Measurements from ENCODE around the gene UBC. TPM values are rescaled to one million over a fixed set of nuclear protein-coding genes. Genes with fewer than 3 reads are reported as not detected.
"Not testable (repeated sequence)": the region's sequence is repeated elsewhere in the genome, so short reads cannot be mapped to it uniquely, and the experiment has no call there.

UBC gene
- total RNA-seq, 1 experiment from 2014 or later, result 1,053 TPM

GRCh38 chr12:124913474-124914391 lies 717 bp downstream of the UBC start:
- TSS peak; percentile 56 for BruUV-seq (replicated peaks)
- Histone ChIP-seq H3K4me1 (ENCODE audit: insufficient read depth, low read length, poor library complexity, severe bottlenecking) (peaks cover 38% of the 10 kb centered on the region), H3K27me3 (replicated peaks; ENCODE audit: insufficient read depth, low read depth, low read length, poor library complexity) (no peaks in the 10 kb centered on the region), H3K4me3 (ENCODE audit: low read depth, low read length, poor library complexity, severe bottlenecking) (peak overlapping the region; percentile 87), H3K27ac (ENCODE audit: low read depth, low read length, poor library complexity, severe bottlenecking) (peak overlapping the region; percentile 100), H3K9me3 (ENCODE audit: low read depth, low read length, poor library complexity, severe bottlenecking) (no peaks in the 10 kb centered on the region), H3K36me3 (ENCODE audit: insufficient read depth, low read length, poor library complexity, severe bottlenecking) (peaks cover 27% of the 10 kb centered on the region)
- DNase-seq (ENCODE audit: low spot score), result peak; percentile 81
- no peak for TF ChIP-seq EZH2 (IDR thresholded peaks at IDR 0.05; ENCODE audit: borderline replicate concordance, low read depth, low read length, poor library complexity, severe bottlenecking)
- peak; percentile 53 for TF ChIP-seq CTCF (conservative IDR thresholded peaks at IDR 0.05; ENCODE audit: low read depth, low read length)
- POLR2A ChIA-PET (ENCODE audit: low non-redundant PET), result interaction anchor here (0.7 kb wide), 1 partner anchor 34 kb away, joined by 4 read pairs; no protein-coding TSS in a partner anchor
- CTCF ChIA-PET, result no interaction called here
- intact Hi-C loops (cut with micrococcal nuclease; ENCODE audit: unreplicated experiment), result no loop called here

GRCh38 chr12:124912529-124913287 lies 1.7 kb downstream of the UBC start:
- CTCF ChIA-PET; POLR2A ChIA-PET (ENCODE audit: low non-redundant PET); intact Hi-C loops (cut with micrococcal nuclease; ENCODE audit: unreplicated experiment); H3K27me3 ChIP-seq (replicated peaks; ENCODE audit: insufficient read depth, low read depth, low read length, poor library complexity); DNase-seq (ENCODE audit: low spot score); BruUV-seq (replicated peaks); H3K9me3 ChIP-seq (ENCODE audit: low read depth, low read length, poor library complexity, severe bottlenecking); H3K27ac ChIP-seq (ENCODE audit: low read depth, low read length, poor library complexity, severe bottlenecking): not testable (repeated sequence)
- peaks cover 27% of the 10 kb centered on the region for H3K36me3 ChIP-seq (ENCODE audit: insufficient read depth, low read length, poor library complexity, severe bottlenecking)
- H3K4me3 ChIP-seq (ENCODE audit: low read depth, low read length, poor library complexity, severe bottlenecking), result peak overlapping the region; percentile 87
- H3K4me1 ChIP-seq (ENCODE audit: insufficient read depth, low read length, poor library complexity, severe bottlenecking), result peaks cover 30% of the 10 kb centered on the region

- POLR2A ChIA-PET (ENCODE audit: low non-redundant PET); H3K9me3 ChIP-seq (ENCODE audit: low read depth, low read length, poor library complexity, severe bottlenecking); H3K27me3 ChIP-seq (replicated peaks; ENCODE audit: insufficient read depth, low read depth, low read length, poor library complexity); intact Hi-C loops (cut with micrococcal nuclease; ENCODE audit: unreplicated experiment); CTCF ChIA-PET; H3K4me3 ChIP-seq (ENCODE audit: low read depth, low read length, poor library complexity, severe bottlenecking); BruUV-seq (replicated peaks); DNase-seq (ENCODE audit: low spot score); H3K27ac ChIP-seq (ENCODE audit: low read depth, low read length, poor library complexity, severe bottlenecking): not testable (repeated sequence)
- Histone ChIP-seq H3K4me1 (ENCODE audit: insufficient read depth, low read length, poor library complexity, severe bottlenecking) (peaks cover 23% of the 10 kb centered on the region), H3K36me3 (ENCODE audit: insufficient read depth, low read length, poor library complexity, severe bottlenecking) (peaks cover 27% of the 10 kb centered on the region)
Observed at GRCh38 chr12:124911521-124911920, 2.9 kb downstream of the UBC start.

Data from A673 (cell line).